Measurements from ENCODE around the gene CGRRF1. TPM values are rescaled to one million over a fixed set of nuclear protein-coding genes. Genes with fewer than 3 reads are reported as not detected.
A peak's percentile ranks its signal among the peaks of the same experiment; 100 is the strongest.

CGRRF1 gene
- total and polyA plus RNA-seq, 10 of the 15 experiments (the other 5 are each of a cell fraction or from before 2014, with no cell fraction given): 5.5 to 47.7 (median 13.5) TPM

- Histone ChIP-seq H3K4me2 (ENCODE audit: control insufficient read depth, insufficient read depth) (no peak overlapping the region), H3K27ac (ENCODE audit: control insufficient read depth, insufficient read depth) (no peak overlapping the region), H3K9ac (ENCODE audit: control insufficient read depth, insufficient read depth, low read length) (no peak overlapping the region), H3K4me3 (no peak overlapping the region), H4K20me1 (ENCODE audit: control insufficient read depth, insufficient read depth) (no peaks in the 10 kb centered on the region), H3K27me3 (replicated peaks in 1 of 2; ENCODE audit: control insufficient read depth in 2 of 2, insufficient read depth in 2 of 2, low read length in 1 of 2) (peaks cover 0 to 3% of the 10 kb centered on the region in 2 experiments; a peak in 1 of 4 replicates), H3K36me3 (ENCODE audit: control insufficient read depth in 2 of 2, insufficient read depth in 2 of 2, low read length in 1 of 2) (no peaks in the 10 kb centered on the region), H3K9me3 (replicated peaks; ENCODE audit: control insufficient read depth, insufficient read depth, low read length) (peaks cover 3% of the 10 kb centered on the region; the same call in 2 of the 3 replicates), H3K4me1 (ENCODE audit: control insufficient read depth, insufficient read depth, low read length) (no peaks in the 10 kb centered on the region), H2AFZ (ENCODE audit: control insufficient read depth, low read depth, low read length) (no peak overlapping the region), H3K79me2 (ENCODE audit: control insufficient read depth, insufficient read depth, low read length) (no peaks in the 10 kb centered on the region)
- POLR2A ChIA-PET: no interaction called here
- no TSS peak for BruUV-seq (replicated peaks)
- 84% methylated on average over 5 of the region's 5 CpGs for WGBS (ENCODE audit: insufficient coverage, insufficient replicate concordance, low lambda C conversion rate, missing lambda C conversion rate)
- ATAC-seq (no peak), DNase-seq (ENCODE audit: low read depth, low spot score) (no peak), FAIRE-seq (no peak)
- CTCF ChIA-PET: interaction anchor here (1.0 kb wide), 3 partner anchors 72 to 203 kb away, joined by 3 to 4 read pairs (median 4); no protein-coding TSS in a partner anchor
- no peak for TF ChIP-seq MTA3 (IDR thresholded peaks at IDR 0.05; ENCODE audit: borderline replicate concordance, low read length)
- RAD21 ChIA-PET (ENCODE audit: unreplicated experiment): no interaction called here
- in situ Hi-C loops (cut with MboI): no loop called here
- SMC1A ChIA-PET (ENCODE audit: uncharacterized antibody, unreplicated experiment): interaction anchor here (0.6 kb wide), 1 partner anchor 119 kb away, joined by 3 read pairs; no protein-coding TSS in a partner anchor
- intact Hi-C loops (cut with micrococcal nuclease; ENCODE audit: unreplicated experiment): no loop called here
Measured at GRCh38 chr14:54570631-54571415, 61.1 kb downstream of the CGRRF1 start.

GRCh38 chr14:54572316-54572715 is 62.6 kb downstream of the CGRRF1 start:
- Histone ChIP-seq H4K20me1 (ENCODE audit: control insufficient read depth, insufficient read depth) (no peaks in the 10 kb centered on the region), H3K9me3 (replicated peaks; ENCODE audit: control insufficient read depth, insufficient read depth, low read length) (peaks cover 3% of the 10 kb centered on the region; the same call in 2 of the 3 replicates), H2AFZ (ENCODE audit: control insufficient read depth, low read depth, low read length) (no peak overlapping the region), H3K4me2 (ENCODE audit: control insufficient read depth, insufficient read depth) (no peak overlapping the region), H3K4me3 (no peak overlapping the region), H3K79me2 (ENCODE audit: control insufficient read depth, insufficient read depth, low read length) (no peaks in the 10 kb centered on the region), H3K27ac (ENCODE audit: control insufficient read depth, insufficient read depth) (no peak overlapping the region), H3K9ac (ENCODE audit: control insufficient read depth, insufficient read depth, low read length) (no peak overlapping the region), H3K27me3 (replicated peaks in 1 of 2; ENCODE audit: control insufficient read depth in 2 of 2, insufficient read depth in 2 of 2, low read length in 1 of 2) (peaks cover 0 to 3% of the 10 kb centered on the region in 2 experiments; a peak in 1 of 4 replicates), H3K4me1 (ENCODE audit: control insufficient read depth, insufficient read depth, low read length) (no peaks in the 10 kb centered on the region), H3K36me3 (ENCODE audit: control insufficient read depth in 2 of 2, insufficient read depth in 2 of 2, low read length in 1 of 2) (no peaks in the 10 kb centered on the region)
- no peak for ATAC-seq
- CTCF ChIA-PET: interaction anchor here (1.0 to 2.2 kb wide), 2 partner anchors 151 to 201 kb away, joined by 4 to 11 read pairs; no protein-coding TSS in a partner anchor
- SMC1A ChIA-PET (ENCODE audit: uncharacterized antibody, unreplicated experiment): interaction anchor here (1.2 to 2.0 kb wide), 3 partner anchors 10 to 201 kb away, joined by 4 to 8 read pairs (median 6); no protein-coding TSS in a partner anchor
- no TSS peak for BruUV-seq (replicated peaks)
- DNase-seq (ENCODE audit: low read depth, low spot score): no peak
- in situ Hi-C loops (cut with MboI): no loop called here
- intact Hi-C loops (cut with micrococcal nuclease; ENCODE audit: unreplicated experiment): no loop called here
- RAD21 ChIA-PET (ENCODE audit: unreplicated experiment): no interaction called here
- WGBS (ENCODE audit: insufficient coverage, insufficient replicate concordance, low lambda C conversion rate, missing lambda C conversion rate): 100% methylated on average over 2 of the region's 2 CpGs
- FAIRE-seq: no peak
- POLR2A ChIA-PET: no interaction called here
- TF ChIP-seq CBX5 (IDR thresholded peaks at IDR 0.05; ENCODE audit: low read depth) (peak; percentile 89; the same call in 1 of the 2 replicates), USF1 (IDR thresholded peaks at IDR 0.05; ENCODE audit: borderline replicate concordance, extremely low read length, insufficient read depth, low read depth, low read length) (no peak), CTCF (IDR thresholded peaks at IDR 0.05 in 2 of 3, conservative IDR thresholded peaks at IDR 0.05 in 1 of 3; ENCODE audit: control insufficient read depth in 2 of 3, extremely low read depth in 1 of 3, insufficient read depth in 1 of 3, low read depth in 3 of 3, low read length in 3 of 3) (peak; percentile 38 to 47 (median 43); a peak in 4 of 6 replicates), EGR1 (IDR thresholded peaks at IDR 0.05; ENCODE audit: borderline replicate concordance in 1 of 2, low read depth in 2 of 2, low read length in 2 of 2) (no peak), ZNF592 (IDR thresholded peaks at IDR 0.05) (no peak), SMC3 (IDR thresholded peaks at IDR 0.05; ENCODE audit: borderline replicate concordance, low read length) (peak; percentile 35; the same call in 1 of the 2 replicates)

All from GM12878 (cell line).